PC-3 (cell line): ENCODE measurements around the gene OR1F1. TPM values are rescaled to one million over a fixed set of nuclear protein-coding genes. Genes with fewer than 3 reads are reported as not detected.

Experiments
- ATAC-seq: fragments of 200-7000 bp; cut with Tn5 transposase; 2 replicates; pipeline ENCODE4 v1.9.1; 2020; ENCODE audit warnings: mild to moderate bottlenecking, moderate library complexity
- BruUV-seq: library from RNA; stranded (reverse); fragments of 400-500 nt; replicated peaks from 2 replicates; lab custom pipeline; 2021; lab: Mats Ljungman, UMichigan
- CTCF ChIA-PET: fragments of 300-600 bp; sonication (Branson Sonifier 250); formaldehyde crosslinking; loops from one replicate; lab custom pipeline; 2022; ENCODE audit warnings: antibody characterized with exemption; lab: Charles Lee
- POLR2A ChIA-PET: fragments of 300-600 bp; sonication (Branson Sonifier 250); formaldehyde crosslinking; loops from one replicate; lab custom pipeline; 2022; ENCODE audit warnings: antibody characterized with exemption; ENCODE audit not compliant: unreplicated experiment; lab: Charles Lee
- DNase-seq: peaks from one replicate; pipeline ENCODE4 v3.0.0-alpha.2; 2015
- H2AFZ ChIP-seq: fragments of 300-600 bp; sonication (generic); 2 replicates; pipeline ENCODE4 v1.6.0; 2016; ENCODE audit warnings: antibody characterized with exemption, low read length
- H3F3A ChIP-seq: fragments of 300-600 bp; sonication (generic); one replicate; pipeline ENCODE4 v1.6.0; 2017; ENCODE audit warnings: antibody characterized with exemption, low read length, control low read depth, mild to moderate bottlenecking; ENCODE audit not compliant: unreplicated experiment
- H3K27ac ChIP-seq: fragments of 300-600 bp; sonication (generic); 2 replicates; pipeline ENCODE4 v1.5.1; 2016; ENCODE audit warnings: mild to moderate bottlenecking, low read length
- H3K27me3 ChIP-seq: fragments of 300-600 bp; sonication (generic); 2 replicates; pipeline ENCODE4 v1.6.1; 2016; ENCODE audit warnings: low read length, mixed read lengths
- H3K36me3 ChIP-seq: fragments of 300-600 bp; sonication (generic); 2 replicates; pipeline ENCODE4 v1.6.1; 2016; ENCODE audit warnings: low read depth, mixed run types, low read length, mixed read lengths
- H3K4me1 ChIP-seq: fragments of 300-600 bp; sonication (generic); 2 replicates; pipeline ENCODE4 v1.5.1; 2016; ENCODE audit warnings: low read length; ENCODE audit not compliant: insufficient read depth
- H3K4me2 ChIP-seq: fragments of 300-600 bp; sonication (generic); 2 replicates; pipeline ENCODE4 v1.6.0; 2016; ENCODE audit warnings: low read length
- H3K4me3 ChIP-seq: fragments of 300-600 bp; sonication (generic); 2 replicates; pipeline ENCODE4 v1.5.1; 2016; ENCODE audit warnings: mild to moderate bottlenecking, low read length, mixed read lengths
- H3K79me2 ChIP-seq: fragments of 300-600 bp; sonication (generic); 2 replicates; pipeline ENCODE4 v1.6.1; 2017; ENCODE audit warnings: low read length, mixed read lengths
- H3K9ac ChIP-seq: fragments of 300-600 bp; sonication (generic); 2 replicates; pipeline ENCODE4 v1.6.0; 2016; ENCODE audit warnings: mild to moderate bottlenecking, low read length
- H3K9me2 ChIP-seq: fragments of 300-600 bp; sonication (generic); replicated peaks from 2 replicates; pipeline ENCODE4 v1.6.1; 2016; ENCODE audit warnings: mixed run types, low read length, mixed read lengths
- H3K9me3 ChIP-seq: fragments of 300-600 bp; sonication (generic); 2 replicates; pipeline ENCODE4 v1.6.1; 2016; ENCODE audit warnings: low read length, mixed read lengths
- H4K20me1 ChIP-seq: fragments of 300-600 bp; sonication (generic); 2 replicates; pipeline ENCODE4 v1.6.1; 2016; ENCODE audit warnings: low read length, mixed read lengths
- CTCF ChIP-seq: fragments of 300-600 bp; sonication (generic); conservative IDR thresholded peaks from 2 replicates; pipeline ENCODE4 v1.5.1; 2017; ENCODE audit warnings: antibody characterized with exemption, low read depth, mild to moderate bottlenecking, low read length
- EZH2 ChIP-seq: fragments of 300-600 bp; sonication (generic); IDR thresholded peaks from one replicate; pipeline ENCODE4 v1.6.1; 2017; ENCODE audit warnings: antibody characterized with exemption, mild to moderate bottlenecking, low read length; ENCODE audit not compliant: unreplicated experiment
- EZH2phosphoT487 ChIP-seq: fragments of 300-600 bp; sonication (generic); IDR thresholded peaks from 2 replicates; pipeline ENCODE4 v1.6.1; 2018; ENCODE audit warnings: mild to moderate bottlenecking, antibody characterized with exemption, low read length, borderline replicate concordance
- intact Hi-C: fragments of 100-400 bp; cut with micrococcal nuclease; formaldehyde crosslinking; loops from 2 replicates; pipeline ENCODE4 v1.9.0; 2023
- total RNA-seq: library from RNA; depleted of rRNA; stranded (reverse); fragments of >200 nt; gene quantifications from 2 replicates; pipeline ENCODE4 v1.2.3, GENCODE V29; 2014

Gene OR1F1
- total RNA-seq, 1 experiment from 2014 or later, result not detected

- ChIA-PET POLR2A (no interaction called here), CTCF (no interaction called here)
- no TSS peak for BruUV-seq
- TF ChIP-seq EZH2 (no peak), EZH2phosphoT487 (no peak), CTCF (no peak)
- Histone ChIP-seq H3K27ac (no peak overlapping the region), H3K4me1 (peaks cover 9% of the 10 kb centered on the region; the same call in 1 of the 2 replicates), H3K9me2 (no peaks in the 10 kb centered on the region), H3K4me2 (no peak overlapping the region), H3F3A (no peaks in the 10 kb centered on the region), H3K27me3 (no peaks in the 10 kb centered on the region), H3K9ac (no peak overlapping the region), H4K20me1 (no peaks in the 10 kb centered on the region), H3K36me3 (no peaks in the 10 kb centered on the region), H3K4me3 (no peak overlapping the region), H2AFZ (no peak overlapping the region), H3K79me2 (no peaks in the 10 kb centered on the region), H3K9me3 (no peaks in the 10 kb centered on the region)
- ATAC-seq (no peak), DNase-seq (no peak)
- intact Hi-C loops, result no loop called here
Measured at GRCh38 chr16:3145151-3145550, 42.9 kb upstream of the OR1F1 start.

- no TSS peak for BruUV-seq
- CTCF ChIA-PET, result no interaction called here
- Histone ChIP-seq H3K4me2 (no peak overlapping the region), H3F3A (no peaks in the 10 kb centered on the region), H3K27me3 (no peaks in the 10 kb centered on the region), H3K4me1 (peaks cover 9% of the 10 kb centered on the region; the same call in 1 of the 2 replicates), H3K9me3 (no peaks in the 10 kb centered on the region), H3K4me3 (no peak overlapping the region), H3K27ac (no peak overlapping the region), H3K36me3 (no peaks in the 10 kb centered on the region), H4K20me1 (no peaks in the 10 kb centered on the region), H3K9ac (no peak overlapping the region), H2AFZ (no peak overlapping the region), H3K79me2 (no peaks in the 10 kb centered on the region), H3K9me2 (no peaks in the 10 kb centered on the region)
- intact Hi-C loops, result no loop called here
- TF ChIP-seq CTCF (no peak), EZH2phosphoT487 (no peak), EZH2 (no peak)
- POLR2A ChIA-PET, result no interaction called here
- ATAC-seq, result no peak
- no peak for DNase-seq
Measured at GRCh38 chr16:3145660-3146059, 42.3 kb upstream of the OR1F1 start.

- no peaks in the 10 kb centered on the region for H3K36me3 ChIP-seq
- intact Hi-C loops, result no loop called here
- no peaks in the 10 kb centered on the region for H3F3A ChIP-seq
- no peak overlapping the region for H3K4me2 ChIP-seq
- H3K27me3 ChIP-seq, result no peaks in the 10 kb centered on the region
- no peaks in the 10 kb centered on the region for H3K9me3 ChIP-seq
- no peak overlapping the region for H3K4me3 ChIP-seq
- no peak for ATAC-seq
- no peaks in the 10 kb centered on the region for H4K20me1 ChIP-seq
- no peak for DNase-seq
- CTCF ChIA-PET, result no interaction called here
- peaks cover 9% of the 10 kb centered on the region; the same call in 1 of the 2 replicates for H3K4me1 ChIP-seq
- no peaks in the 10 kb centered on the region for H3K79me2 ChIP-seq
- no TSS peak for BruUV-seq
- no peak overlapping the region for H2AFZ ChIP-seq
- POLR2A ChIA-PET, result no interaction called here
- H3K27ac ChIP-seq, result no peak overlapping the region
- no peaks in the 10 kb centered on the region for H3K9me2 ChIP-seq
- no peak overlapping the region for H3K9ac ChIP-seq
- no peak for TF ChIP-seq CTCF
- no peak for TF ChIP-seq EZH2phosphoT487
- TF ChIP-seq EZH2, result no peak
Measured at GRCh38 chr16:3147046-3147756, 40.8 kb upstream of the OR1F1 start.
